Left hindlimb (tissue), 1 donor: Measurements from ENCODE around the gene CDH23.

Source experiments
- DNase-seq: peaks from one replicate; pipeline ENCODE4 v3.0.0-alpha.2; 2018

The CDH23 gene

GRCh38 chr10:71520042-71520441 is 123.3 kb downstream of the CDH23 start:
- DNase-seq = no peak

- DNase-seq = no peak
Observed at GRCh38 chr10:71521504-71522441, 125.1 kb downstream of the CDH23 start.

GRCh38 chr10:71522442-71523144 is 125.9 kb downstream of the CDH23 start:
- no peak for DNase-seq

DNA sequence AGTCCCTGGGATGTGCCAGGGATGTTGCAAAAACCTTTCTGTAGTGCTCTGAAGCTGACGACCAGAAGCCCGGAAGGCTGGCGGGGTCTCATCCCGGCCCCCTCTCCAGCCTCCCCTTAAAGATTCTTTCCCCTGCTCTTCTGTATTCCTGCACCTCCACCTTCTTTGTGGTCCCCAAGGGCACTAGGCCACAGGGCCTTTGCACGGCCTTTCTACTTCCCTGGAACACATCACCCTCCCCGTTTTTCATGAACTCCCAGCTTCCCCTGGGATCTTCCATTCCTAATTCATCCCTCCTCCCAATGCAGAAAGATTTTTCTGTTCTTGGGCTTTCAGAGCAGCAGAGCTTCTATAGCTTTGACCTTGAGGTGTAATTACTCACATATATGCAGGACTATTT is 127.0 kb downstream of the CDH23 start:
- DNase-seq = no peak

GRCh38 chr10:71525092-71525491 is 128.4 kb downstream of the CDH23 start:
- DNase-seq = no peak

DNA sequence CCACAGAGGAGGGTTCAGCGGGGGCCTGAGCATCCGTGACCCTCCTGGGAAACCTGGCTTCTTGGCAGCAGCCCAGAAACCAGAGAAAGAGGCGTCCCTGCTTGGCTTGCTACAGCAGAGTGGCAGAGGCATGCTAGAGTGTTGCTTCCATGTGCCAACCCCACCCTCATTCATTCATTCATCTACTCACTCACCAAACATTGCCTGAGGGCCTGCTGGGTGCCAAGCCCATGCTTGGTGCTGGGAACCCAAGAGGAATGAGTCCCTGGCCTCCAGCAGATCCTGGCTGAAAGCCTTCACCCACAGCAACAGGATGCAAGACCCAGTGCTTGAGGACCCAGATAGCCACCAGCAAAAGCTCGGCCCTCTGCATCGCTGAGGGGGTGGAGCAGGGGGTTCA is 129.0 kb downstream of the CDH23 start:
- DNase-seq = no peak

- no peak for DNase-seq
Observed at GRCh38 chr10:71526653-71527052, 129.9 kb downstream of the CDH23 start.

- DNase-seq = no peak
Observed at GRCh38 chr10:71527135-71527534, 130.4 kb downstream of the CDH23 start.

GRCh38 chr10:71528371-71529206 is 131.9 kb downstream of the CDH23 start:
- no peak for DNase-seq

- DNase-seq = no peak
Observed at GRCh38 chr10:71529207-71529827, 132.6 kb downstream of the CDH23 start.

- no peak for DNase-seq
Observed at GRCh38 chr10:71530781-71531180, 134.1 kb downstream of the CDH23 start.

- DNase-seq = no peak
Observed at GRCh38 chr10:71531485-71532446, 135.0 kb downstream of the CDH23 start.

- DNase-seq = no peak
Observed at GRCh38 chr10:71532878-71533277, 136.2 kb downstream of the CDH23 start.

- no peak for DNase-seq
Observed at GRCh38 chr10:71533936-71534335, 137.2 kb downstream of the CDH23 start.

DNA sequence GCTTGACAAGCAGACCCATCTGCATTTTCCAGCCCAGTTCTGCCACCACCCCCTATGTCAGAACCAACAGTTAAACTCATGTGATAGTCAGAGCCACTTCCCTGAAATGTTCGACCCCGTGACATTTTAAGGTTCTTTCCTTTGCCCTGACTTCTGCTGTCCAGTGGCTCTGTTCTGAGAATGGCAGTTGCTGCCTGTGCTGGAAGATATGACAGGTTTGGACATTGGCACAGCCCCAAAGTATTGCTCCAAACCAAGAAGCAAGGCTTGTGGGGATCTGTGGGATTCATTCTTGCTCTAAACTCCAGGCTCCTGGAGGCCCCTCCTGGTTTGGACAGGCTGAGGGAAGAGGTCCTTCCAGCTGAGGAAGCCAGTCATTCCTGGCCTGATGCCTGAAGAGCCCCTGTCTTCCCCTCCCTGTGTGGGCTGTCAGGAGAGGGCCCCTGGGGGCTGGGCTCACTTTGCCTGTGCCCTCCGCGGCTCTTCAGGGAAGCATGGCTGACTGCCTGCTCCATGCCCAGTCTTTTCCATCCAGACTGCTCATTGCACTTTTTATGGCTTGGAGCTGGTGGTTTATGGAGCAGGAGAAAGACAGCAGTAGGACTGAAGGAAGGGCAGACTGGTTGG is 138.0 kb downstream of the CDH23 start:
- no peak for DNase-seq

- no peak for DNase-seq
Observed at GRCh38 chr10:71536332-71536731, 139.6 kb downstream of the CDH23 start.

DNA sequence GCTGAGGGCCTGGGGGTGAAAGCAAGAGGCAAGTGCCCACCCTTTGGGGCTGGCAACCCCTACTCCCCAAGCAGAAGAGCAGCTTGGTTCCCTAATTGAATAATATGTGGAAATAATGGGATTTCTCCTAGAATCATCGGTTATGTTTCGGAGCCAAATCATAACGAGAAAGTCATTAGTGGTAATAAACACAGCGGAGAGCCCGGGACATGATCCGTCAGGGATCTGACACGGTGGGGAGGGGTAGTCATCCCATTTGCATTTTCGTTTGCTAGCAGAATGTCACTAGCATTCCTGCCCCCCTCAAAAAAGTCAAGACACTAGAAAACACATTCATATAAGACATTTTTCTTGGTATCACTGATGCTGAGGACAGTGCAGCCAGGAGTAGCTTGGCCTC is 140.4 kb downstream of the CDH23 start:
- DNase-seq = no peak

DNA sequence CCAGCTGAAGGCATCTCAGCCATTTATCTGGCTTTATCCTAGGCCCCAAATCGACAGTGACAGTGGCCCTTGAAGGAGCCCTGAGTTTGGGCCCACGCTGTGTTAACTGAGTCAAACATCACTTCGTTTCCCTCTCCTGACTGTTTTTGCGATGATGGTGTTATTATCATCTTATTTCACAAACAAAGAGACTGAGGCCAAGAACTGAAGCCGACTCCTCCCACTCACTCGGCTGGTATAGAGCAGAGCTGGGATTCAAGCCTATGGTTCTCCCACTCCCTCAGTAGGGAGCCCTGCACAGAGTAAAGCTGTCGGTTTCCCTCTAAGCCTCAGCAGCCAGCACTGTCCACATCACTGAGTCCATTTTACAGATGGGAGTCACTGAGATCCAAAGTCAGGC is 141.0 kb downstream of the CDH23 start:
- DNase-seq = no peak

DNA sequence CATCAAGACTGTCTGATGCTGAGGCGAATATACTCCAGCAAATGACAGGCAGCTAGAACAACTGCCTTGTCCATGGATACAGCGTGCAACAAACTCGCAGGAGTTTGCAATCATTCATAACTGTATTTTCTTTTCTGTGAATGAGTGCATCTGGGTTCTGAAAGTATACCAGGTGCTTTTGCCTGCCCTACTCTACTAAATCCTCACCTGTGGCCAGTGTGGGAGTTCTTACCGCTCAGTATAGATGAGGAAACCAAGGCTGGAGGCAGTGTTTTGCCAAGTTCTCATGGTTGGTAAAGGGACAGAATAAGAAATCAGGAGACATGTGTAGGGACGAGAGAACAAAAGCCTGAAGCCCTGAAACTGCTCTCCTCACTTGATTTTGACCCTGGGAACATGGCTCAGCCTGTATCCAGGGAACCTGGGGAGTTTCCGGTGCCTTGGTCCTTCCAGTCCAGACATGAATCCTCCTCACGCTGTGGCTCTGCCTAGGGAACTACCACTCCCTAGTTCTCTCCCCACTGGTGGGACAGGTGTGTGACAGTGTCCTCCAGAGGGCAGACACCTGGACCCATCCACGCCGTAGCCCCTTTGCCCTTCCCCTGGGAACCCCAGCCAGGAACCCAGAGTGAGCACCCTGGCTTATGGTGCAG is 142.0 kb downstream of the CDH23 start:
- no peak for DNase-seq

GRCh38 chr10:71539442-71540118 is 142.9 kb downstream of the CDH23 start:
- no peak for DNase-seq
